PC-3 (cell line): ENCODE results near the gene TBC1D21.

Experiments used
- CTCF ChIP-seq: fragments of 300-600 bp; sonication (generic); conservative IDR thresholded peaks from 2 replicates; pipeline ENCODE4 v1.5.1; 2017; ENCODE audit warnings: antibody characterized with exemption, low read depth, mild to moderate bottlenecking, low read length
- EZH2 ChIP-seq: fragments of 300-600 bp; sonication (generic); IDR thresholded peaks from one replicate; pipeline ENCODE4 v1.6.1; 2017; ENCODE audit warnings: antibody characterized with exemption, mild to moderate bottlenecking, low read length; ENCODE audit not compliant: unreplicated experiment
- EZH2phosphoT487 ChIP-seq: fragments of 300-600 bp; sonication (generic); IDR thresholded peaks from 2 replicates; pipeline ENCODE4 v1.6.1; 2018; ENCODE audit warnings: mild to moderate bottlenecking, antibody characterized with exemption, low read length, borderline replicate concordance

- TF ChIP-seq CTCF (no peak), EZH2 (no peak), EZH2phosphoT487 (no peak)
Measured at GRCh38 chr15:73914145-73914544, 40.8 kb downstream of the TBC1D21 start.
